ENCODE data around the gene ATP6V1A.

Gene ATP6V1A

DNA sequence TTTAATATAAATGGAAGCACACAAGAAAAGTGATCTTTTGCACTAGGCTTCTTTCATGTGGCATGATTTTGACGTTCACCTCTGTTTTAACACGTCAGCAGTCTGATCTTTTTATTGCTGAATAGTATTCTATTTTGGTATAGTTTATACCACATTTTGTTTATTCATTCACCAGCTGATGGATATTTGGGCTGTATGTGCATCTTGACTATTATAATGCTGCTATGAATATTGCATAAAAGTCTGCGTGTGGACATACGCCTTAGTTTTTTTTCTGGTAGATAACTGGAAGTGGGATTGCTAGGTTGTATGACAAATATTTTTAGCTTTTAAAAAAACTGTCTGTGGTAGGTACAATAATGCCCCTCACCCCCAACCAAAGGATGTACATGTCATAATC is 15.1 kb upstream of the ATP6V1A start:
- TF ChIP-seq, protein P1, sequence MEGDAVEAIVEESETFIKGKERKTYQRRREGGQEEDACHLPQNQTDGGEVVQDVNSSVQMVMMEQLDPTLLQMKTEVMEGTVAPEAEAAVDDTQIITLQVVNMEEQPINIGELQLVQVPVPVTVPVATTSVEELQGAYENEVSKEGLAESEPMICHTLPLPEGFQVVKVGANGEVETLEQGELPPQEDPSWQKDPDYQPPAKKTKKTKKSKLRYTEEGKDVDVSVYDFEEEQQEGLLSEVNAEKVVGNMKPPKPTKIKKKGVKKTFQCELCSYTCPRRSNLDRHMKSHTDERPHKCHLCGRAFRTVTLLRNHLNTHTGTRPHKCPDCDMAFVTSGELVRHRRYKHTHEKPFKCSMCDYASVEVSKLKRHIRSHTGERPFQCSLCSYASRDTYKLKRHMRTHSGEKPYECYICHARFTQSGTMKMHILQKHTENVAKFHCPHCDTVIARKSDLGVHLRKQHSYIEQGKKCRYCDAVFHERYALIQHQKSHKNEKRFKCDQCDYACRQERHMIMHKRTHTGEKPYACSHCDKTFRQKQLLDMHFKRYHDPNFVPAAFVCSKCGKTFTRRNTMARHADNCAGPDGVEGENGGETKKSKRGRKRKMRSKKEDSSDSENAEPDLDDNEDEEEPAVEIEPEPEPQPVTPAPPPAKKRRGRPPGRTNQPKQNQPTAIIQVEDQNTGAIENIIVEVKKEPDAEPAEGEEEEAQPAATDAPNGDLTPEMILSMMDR (conservative IDR thresholded peaks at IDR 0.05; ENCODE audit: low read depth, low read length), result no peak
- DNase-seq (ENCODE audit: low read depth), result no peak
- no peak overlapping the region for H3K4me3 ChIP-seq (ENCODE audit: low read length)

DNA sequence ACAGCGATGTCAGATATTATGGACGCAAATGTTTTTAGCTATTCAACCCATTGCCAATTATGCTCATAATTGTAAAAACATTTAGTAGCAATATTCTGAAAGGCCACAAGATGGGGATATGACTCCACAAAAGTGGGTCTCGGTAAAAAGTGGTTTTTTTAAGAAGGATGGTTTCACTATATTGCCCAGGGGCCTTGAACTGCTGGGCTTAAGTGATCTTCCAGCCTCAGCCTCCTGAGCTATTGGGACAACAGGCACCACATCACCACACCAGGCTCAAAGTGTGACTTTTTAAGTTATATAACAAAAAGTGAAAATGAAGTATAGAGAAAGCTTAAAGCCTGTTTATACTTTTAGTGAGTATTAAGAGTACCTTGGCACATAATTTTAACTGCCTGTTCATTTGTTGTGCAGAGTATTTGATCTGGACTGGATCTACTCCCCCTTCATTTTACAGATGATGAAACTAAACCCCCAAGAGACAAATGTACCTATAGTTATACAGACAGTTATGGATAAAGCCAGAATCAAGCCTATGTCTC is 10.2 kb upstream of the ATP6V1A start:
- no peak overlapping the region for H3K4me3 ChIP-seq (ENCODE audit: low read length)
- no peak for DNase-seq (ENCODE audit: low read depth)
- TF ChIP-seq, protein P1 (conservative IDR thresholded peaks at IDR 0.05; ENCODE audit: low read depth, low read length), result peak; percentile 58

DNA sequence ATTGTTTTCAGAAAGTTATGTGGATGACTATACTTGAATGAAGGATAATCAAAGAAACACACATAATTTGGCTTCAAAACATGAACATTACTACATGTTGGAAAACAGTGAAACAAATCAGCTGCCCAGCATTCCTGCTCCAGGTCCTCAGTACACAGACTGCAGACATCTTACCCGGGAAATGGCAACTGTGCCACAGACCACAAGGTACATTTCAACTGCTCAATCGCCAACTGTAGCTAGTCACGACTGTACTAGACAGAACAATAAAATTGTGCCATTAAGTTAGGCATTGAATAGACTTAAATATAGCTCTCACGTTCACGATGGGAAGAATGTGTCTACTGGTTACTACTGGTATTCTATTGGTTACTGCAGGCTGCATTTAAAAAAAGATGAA is 5.7 kb upstream of the ATP6V1A start:
- DNase-seq (ENCODE audit: low read depth), result no peak
- TF ChIP-seq, protein P1 (conservative IDR thresholded peaks at IDR 0.05; ENCODE audit: low read depth, low read length), result no peak
- no peak overlapping the region for H3K4me3 ChIP-seq (ENCODE audit: low read length)

DNA sequence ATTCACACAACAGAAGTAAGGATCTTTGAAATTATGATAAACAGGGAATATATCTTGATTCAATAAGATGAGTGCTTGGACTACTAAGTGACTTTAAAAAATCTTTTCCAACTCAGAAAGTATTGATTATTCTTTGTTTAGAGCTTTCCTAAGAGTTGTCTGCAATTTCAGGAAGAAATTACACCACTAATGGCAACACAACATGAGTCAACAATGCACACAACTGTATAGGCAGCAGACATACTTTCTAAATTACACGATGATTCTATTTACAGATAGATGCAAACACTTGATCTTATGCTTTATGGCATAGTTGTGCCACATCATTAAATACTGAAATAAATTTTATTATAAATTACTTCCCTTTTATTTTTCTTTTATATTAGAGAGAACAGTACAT is 5.2 kb upstream of the ATP6V1A start:
- H3K4me3 ChIP-seq (ENCODE audit: low read length), result no peak overlapping the region
- no peak for DNase-seq (ENCODE audit: low read depth)
- TF ChIP-seq, protein P1 (conservative IDR thresholded peaks at IDR 0.05; ENCODE audit: low read depth, low read length), result no peak

DNA sequence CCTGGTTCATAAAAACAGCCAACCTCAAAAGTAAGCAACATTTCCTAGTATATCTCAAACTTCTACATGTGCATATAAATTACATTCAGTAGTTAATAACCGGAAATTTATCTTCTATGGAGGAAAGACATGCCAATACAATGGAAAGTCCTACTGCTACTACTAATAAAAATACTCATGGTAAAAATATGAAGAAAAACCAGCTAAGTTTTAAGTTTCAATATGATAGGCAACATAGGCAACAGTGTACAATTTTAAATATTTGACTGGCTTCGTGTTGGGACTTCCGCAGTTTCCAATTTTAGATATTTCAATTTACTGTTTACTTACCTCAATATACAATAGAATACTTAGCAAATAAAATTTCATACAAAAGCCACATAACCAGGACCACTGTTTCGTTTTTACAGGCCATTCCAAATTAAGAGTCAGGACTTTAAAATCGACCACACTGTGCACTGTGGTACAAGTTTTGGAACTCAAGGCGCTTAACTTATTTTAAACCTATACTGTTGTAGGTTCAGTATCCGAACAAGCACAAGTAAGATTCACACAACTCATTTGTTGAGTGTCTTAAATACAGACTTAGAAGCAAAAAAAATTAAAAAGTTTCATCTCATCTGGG is 3.7 kb upstream of the ATP6V1A start:
- H3K4me3 ChIP-seq (ENCODE audit: low read length), result no peak overlapping the region
- TF ChIP-seq, protein P1 (conservative IDR thresholded peaks at IDR 0.05; ENCODE audit: low read depth, low read length), result no peak
- DNase-seq (ENCODE audit: low read depth), result no peak

DNA sequence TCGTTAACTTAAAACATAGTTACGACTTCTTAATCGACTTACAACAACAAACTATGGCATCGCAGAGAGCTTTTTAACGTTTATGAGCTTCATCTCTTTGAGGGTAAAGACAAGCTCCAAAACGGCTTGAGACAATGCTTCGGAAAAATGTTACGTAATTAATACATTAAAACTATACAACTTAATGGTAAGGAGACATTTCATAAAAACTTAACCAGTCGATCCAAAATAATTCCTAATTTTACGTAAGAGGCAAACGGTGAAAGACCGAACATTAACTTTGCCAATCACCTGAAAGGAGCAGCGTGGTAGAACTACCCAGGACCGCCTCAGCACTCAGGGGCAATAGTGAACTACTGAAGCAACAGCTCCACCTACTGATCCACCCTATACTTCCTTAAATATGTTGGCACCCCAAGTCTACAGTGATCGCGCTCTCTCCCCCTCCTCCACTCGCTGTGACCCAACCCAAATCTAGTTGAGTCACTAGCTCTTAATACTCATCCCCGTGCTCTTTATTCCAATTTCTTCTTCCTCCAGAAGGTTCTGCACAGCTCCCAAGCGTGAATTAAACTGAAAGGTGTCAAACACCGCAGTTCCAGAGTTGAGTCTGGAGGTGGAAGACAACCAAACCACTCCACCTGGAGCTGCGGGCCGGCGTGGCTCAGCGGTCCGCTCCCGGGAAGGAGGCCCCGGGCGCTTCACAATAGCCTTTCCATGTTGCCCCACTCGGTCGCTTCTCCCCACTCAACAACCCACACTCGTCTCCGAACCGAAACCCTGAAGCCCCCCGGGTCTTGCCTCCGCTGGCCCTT is 1.7 kb upstream of the ATP6V1A start:
- H3K4me3 ChIP-seq (ENCODE audit: low read length), result peak overlapping the region; percentile 99
- TF ChIP-seq, protein P1 (conservative IDR thresholded peaks at IDR 0.05; ENCODE audit: low read depth, low read length), result peak; percentile 59
- no peak for DNase-seq (ENCODE audit: low read depth)

All from retinal pigment epithelial cell (primary cell).